ENCODE measurements around the gene FRMD4A. TPM values are rescaled to one million over a fixed set of nuclear protein-coding genes. Genes with fewer than 3 reads are reported as not detected.

FRMD4A gene
- total RNA-seq, 2 donors from 2014 or later = 18.9 to 46.1 TPM

DNA sequence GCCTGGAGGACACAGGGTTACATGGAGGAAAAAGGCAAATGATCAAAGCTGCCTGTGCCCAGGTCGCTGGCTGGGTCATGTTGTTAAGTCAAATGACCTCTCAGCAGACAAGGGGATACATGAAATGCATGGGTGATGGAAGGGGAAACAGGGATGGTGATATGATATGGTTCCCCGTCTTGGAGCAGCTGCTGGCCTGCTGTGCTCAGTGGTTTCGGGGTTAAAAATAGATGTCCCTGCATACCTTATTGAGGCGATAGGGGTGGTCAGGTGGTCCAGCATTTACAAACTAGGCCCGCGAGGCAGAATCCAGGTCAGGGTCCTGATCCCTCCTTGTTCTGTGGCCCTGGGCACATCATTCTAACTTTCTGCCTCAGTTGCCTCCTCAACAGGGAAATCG, 586.8 kb downstream of the FRMD4A start:
- Histone ChIP-seq H3K9me3 (no peaks in the 10 kb centered on the region), H3K4me3 (no peak overlapping the region), H3K4me1 (no peaks in the 10 kb centered on the region), H3K36me3 (replicated peaks in 1 of 2; ENCODE audit: insufficient read depth in 1 of 2, low read depth in 2 of 2) (no peaks in the 10 kb centered on the region), H3K27me3 (no peaks in the 10 kb centered on the region), H3K27ac (no peak overlapping the region)
- no peak for ATAC-seq
- no peak for DNase-seq
- WGBS, 2 donors = 72 to 82% methylated on average over 7 of the region's 7 CpGs
- no peak for TF ChIP-seq POLR2A (IDR thresholded peaks at IDR 0.05)
- TF ChIP-seq, protein P1, sequence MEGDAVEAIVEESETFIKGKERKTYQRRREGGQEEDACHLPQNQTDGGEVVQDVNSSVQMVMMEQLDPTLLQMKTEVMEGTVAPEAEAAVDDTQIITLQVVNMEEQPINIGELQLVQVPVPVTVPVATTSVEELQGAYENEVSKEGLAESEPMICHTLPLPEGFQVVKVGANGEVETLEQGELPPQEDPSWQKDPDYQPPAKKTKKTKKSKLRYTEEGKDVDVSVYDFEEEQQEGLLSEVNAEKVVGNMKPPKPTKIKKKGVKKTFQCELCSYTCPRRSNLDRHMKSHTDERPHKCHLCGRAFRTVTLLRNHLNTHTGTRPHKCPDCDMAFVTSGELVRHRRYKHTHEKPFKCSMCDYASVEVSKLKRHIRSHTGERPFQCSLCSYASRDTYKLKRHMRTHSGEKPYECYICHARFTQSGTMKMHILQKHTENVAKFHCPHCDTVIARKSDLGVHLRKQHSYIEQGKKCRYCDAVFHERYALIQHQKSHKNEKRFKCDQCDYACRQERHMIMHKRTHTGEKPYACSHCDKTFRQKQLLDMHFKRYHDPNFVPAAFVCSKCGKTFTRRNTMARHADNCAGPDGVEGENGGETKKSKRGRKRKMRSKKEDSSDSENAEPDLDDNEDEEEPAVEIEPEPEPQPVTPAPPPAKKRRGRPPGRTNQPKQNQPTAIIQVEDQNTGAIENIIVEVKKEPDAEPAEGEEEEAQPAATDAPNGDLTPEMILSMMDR (IDR thresholded peaks at IDR 0.05) = no peak
- intact Hi-C loops (cut with DNase I) = no loop called here

DNA sequence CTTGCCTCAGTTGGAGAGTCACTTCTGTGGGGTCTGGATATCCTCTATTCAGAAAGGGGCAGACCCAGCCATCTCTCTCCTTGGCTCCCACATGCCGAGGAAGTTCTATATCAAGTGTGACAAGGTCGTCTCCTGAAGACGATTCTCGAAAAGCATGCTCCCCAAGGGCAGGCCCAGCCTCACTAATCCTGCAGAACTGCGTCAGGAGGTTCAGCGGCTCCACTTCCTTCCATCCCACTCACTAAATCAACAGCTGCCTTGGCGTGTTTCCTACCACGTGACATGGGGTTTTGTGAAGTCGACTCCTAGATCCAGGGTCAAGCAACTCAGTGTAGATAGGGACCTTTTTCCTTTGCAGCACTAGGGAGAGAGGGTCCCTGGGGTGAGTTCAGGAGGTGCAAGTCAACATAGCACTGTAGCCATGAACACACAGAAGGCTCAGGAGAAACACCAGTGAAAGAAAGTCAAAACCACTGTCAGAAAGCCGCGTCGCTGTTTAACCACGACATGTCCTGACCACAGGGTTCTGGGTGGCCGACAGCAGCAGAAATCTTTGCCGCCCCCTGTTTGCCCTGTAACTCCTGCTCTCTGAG, 587.5 kb downstream of the FRMD4A start:
- no peak for TF ChIP-seq POLR2A (IDR thresholded peaks at IDR 0.05)
- TF ChIP-seq, protein P1 (IDR thresholded peaks at IDR 0.05) = no peak
- H3K4me3 ChIP-seq = no peak overlapping the region
- no peaks in the 10 kb centered on the region for H3K27me3 ChIP-seq
- no peak overlapping the region for H3K27ac ChIP-seq
- no peaks in the 10 kb centered on the region for H3K4me1 ChIP-seq
- ATAC-seq = no peak
- 63 to 72% methylated on average over 15 of the region's 15 CpGs for WGBS, 2 donors
- intact Hi-C loops (cut with DNase I) = no loop called here
- H3K36me3 ChIP-seq (replicated peaks in 1 of 2; ENCODE audit: insufficient read depth in 1 of 2, low read depth in 2 of 2) = no peaks in the 10 kb centered on the region
- H3K9me3 ChIP-seq = no peaks in the 10 kb centered on the region
- DNase-seq = no peak

DNA sequence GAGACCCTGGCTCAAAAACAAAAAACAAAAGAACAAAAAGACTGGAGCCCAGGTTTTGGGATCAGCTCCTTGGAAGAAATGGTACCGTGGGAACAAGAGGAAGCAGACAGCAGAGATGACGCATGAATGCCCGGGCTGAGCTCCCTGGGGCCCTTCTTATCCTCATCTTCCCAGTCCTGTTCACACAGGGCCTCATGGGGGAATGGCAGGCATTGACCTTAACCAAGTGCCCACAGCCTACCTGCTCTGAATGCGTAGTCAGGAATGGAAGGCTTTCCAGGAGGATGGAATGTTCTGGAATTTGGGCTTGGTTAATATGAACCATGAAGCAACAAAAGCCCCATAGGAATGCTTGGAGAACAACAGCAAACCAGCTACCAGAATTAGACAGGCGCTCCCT, 589.3 kb downstream of the FRMD4A start:
- Histone ChIP-seq H3K9me3 (no peaks in the 10 kb centered on the region), H3K4me1 (no peaks in the 10 kb centered on the region), H3K36me3 (replicated peaks in 1 of 2; ENCODE audit: insufficient read depth in 1 of 2, low read depth in 2 of 2) (no peaks in the 10 kb centered on the region), H3K27me3 (no peaks in the 10 kb centered on the region), H3K27ac (no peak overlapping the region), H3K4me3 (no peak overlapping the region)
- no peak for DNase-seq
- TF ChIP-seq, protein P1 (IDR thresholded peaks at IDR 0.05) = no peak
- no peak for TF ChIP-seq POLR2A (IDR thresholded peaks at IDR 0.05)
- WGBS, 2 donors = 96 to 97% methylated on average over 5 of the region's 5 CpGs
- intact Hi-C loops (cut with DNase I) = no loop called here
- ATAC-seq = no peak

DNA sequence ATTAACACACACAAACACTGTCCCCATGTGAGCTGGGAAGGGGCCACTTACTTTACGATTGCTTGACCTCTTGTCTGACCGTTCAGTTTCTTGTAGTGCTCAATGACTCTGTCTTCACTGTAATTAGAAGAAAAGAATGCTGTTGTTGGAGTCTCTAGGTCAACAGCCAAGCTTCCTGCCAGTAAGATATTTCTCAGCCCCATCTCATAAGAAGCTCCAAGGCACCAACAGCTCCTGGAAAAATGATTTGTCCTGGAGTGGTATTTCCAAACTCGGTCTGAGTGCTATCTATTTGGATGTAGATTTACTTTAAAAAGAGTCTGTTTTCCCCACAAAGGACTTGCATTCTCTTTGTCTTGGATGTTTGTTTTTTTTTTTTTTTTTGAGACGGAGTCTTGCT, 590.3 kb downstream of the FRMD4A start:
- Histone ChIP-seq H3K27ac (no peak overlapping the region), H3K9me3 (no peaks in the 10 kb centered on the region), H3K27me3 (no peaks in the 10 kb centered on the region), H3K4me3 (no peak overlapping the region), H3K4me1 (no peaks in the 10 kb centered on the region), H3K36me3 (replicated peaks in 1 of 2; ENCODE audit: insufficient read depth in 1 of 2, low read depth in 2 of 2) (no peaks in the 10 kb centered on the region)
- ATAC-seq (no peak), DNase-seq (no peak)
- intact Hi-C loops (cut with DNase I) = no loop called here
- WGBS, 2 donors = 85 to 87% methylated on average over 4 of the region's 4 CpGs
- TF ChIP-seq, protein P1 (IDR thresholded peaks at IDR 0.05) = no peak
- no peak for TF ChIP-seq POLR2A (IDR thresholded peaks at IDR 0.05)

DNA sequence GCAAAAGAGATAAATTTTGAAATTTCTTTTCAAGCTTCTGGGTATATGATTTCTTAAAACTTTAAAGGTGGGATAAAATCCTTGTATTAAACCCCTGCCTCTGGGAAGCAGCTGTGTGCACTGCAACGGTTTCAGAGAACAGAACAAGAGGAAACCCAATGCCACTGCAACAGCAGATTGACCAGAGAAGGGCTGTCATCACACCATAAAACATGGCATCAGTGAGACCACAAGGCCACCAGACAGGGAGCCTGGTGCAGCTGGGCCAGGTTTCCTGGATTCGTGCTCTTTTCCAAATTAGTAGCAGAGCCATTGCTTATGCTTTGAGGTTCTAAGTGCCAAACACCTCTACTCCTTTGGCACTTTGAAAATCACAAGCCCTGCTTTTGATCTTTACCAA, 591.5 kb downstream of the FRMD4A start:
- TF ChIP-seq POLR2A (IDR thresholded peaks at IDR 0.05) = no peak
- TF ChIP-seq, protein P1 (IDR thresholded peaks at IDR 0.05) = no peak

More for the DNA sequence above, 591.5 kb downstream of the FRMD4A start:
- Histone ChIP-seq H3K27ac (no peak overlapping the region), H3K27me3 (no peaks in the 10 kb centered on the region), H3K4me3 (no peak overlapping the region), H3K36me3 (replicated peaks in 1 of 2; ENCODE audit: insufficient read depth in 1 of 2, low read depth in 2 of 2) (no peaks in the 10 kb centered on the region), H3K9me3 (no peaks in the 10 kb centered on the region), H3K4me1 (no peaks in the 10 kb centered on the region)
- DNase-seq (no peak), ATAC-seq (no peak)
- intact Hi-C loops (cut with DNase I) = no loop called here
- 66 to 91% methylated on average over 2 of the region's 2 CpGs for WGBS, 2 donors
